Activated CD8-positive, alpha-beta memory T cell treated with anti-CD3 and anti-CD28 coated beads, Interleukin-2, amount 10 ng/mL, durations not matched to agents 7 days and 5 days (primary cell): Measurements from ENCODE around the gene ZNF362. TPM values are rescaled to one million over a fixed set of nuclear protein-coding genes. Genes with fewer than 3 reads are reported as not detected.

Experiments used
- ATAC-seq: fragments of 150-1000 bp; cut with Tn5 transposase; one replicate; pipeline ENCODE4 v1.10.0; 2021; ENCODE audit warnings: moderate library complexity
- CTCF ChIA-PET: fragments of 350-600 bp; sonication (Branson Sonifier 250); formaldehyde crosslinking; loops from one replicate; lab custom pipeline; 2021; ENCODE audit warnings: antibody characterized with exemption; lab: Charles Lee
- DNase-seq: peaks from one replicate; pipeline ENCODE4 v3.0.0-alpha.2; 2020
- H3K27ac Mint-ChIP-seq: one replicate; pipeline ENCODE4 v1.8.0; 2021; ENCODE audit warnings: mild to moderate bottlenecking, mixed read lengths
- H3K27me3 Mint-ChIP-seq: one replicate; pipeline ENCODE4 v1.8.0; 2021; ENCODE audit warnings: mixed read lengths
- H3K36me3 Mint-ChIP-seq: one replicate; pipeline ENCODE4 v1.8.0; 2021; ENCODE audit warnings: mild to moderate bottlenecking, mixed read lengths
- H3K4me1 Mint-ChIP-seq: one replicate; pipeline ENCODE4 v1.8.0; 2021; ENCODE audit warnings: mixed read lengths
- H3K4me3 Mint-ChIP-seq: one replicate; pipeline ENCODE4 v1.8.0; 2021; ENCODE audit warnings: mild to moderate bottlenecking, moderate library complexity, mixed read lengths
- H3K9me3 Mint-ChIP-seq: one replicate; pipeline ENCODE4 v1.8.0; 2022; ENCODE audit warnings: low read depth, mixed read lengths
- total RNA-seq, 2 experiments: library from RNA; stranded (reverse); gene quantifications; one replicate each; pipeline ENCODE4 v1.2.3, GENCODE V29; 2021

ZNF362 gene, protein sequence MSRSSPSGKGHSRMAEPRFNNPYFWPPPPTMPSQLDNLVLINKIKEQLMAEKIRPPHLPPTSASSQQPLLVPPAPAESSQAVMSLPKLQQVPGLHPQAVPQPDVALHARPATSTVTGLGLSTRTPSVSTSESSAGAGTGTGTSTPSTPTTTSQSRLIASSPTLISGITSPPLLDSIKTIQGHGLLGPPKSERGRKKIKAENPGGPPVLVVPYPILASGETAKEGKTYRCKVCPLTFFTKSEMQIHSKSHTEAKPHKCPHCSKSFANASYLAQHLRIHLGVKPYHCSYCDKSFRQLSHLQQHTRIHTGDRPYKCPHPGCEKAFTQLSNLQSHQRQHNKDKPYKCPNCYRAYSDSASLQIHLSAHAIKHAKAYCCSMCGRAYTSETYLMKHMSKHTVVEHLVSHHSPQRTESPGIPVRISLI
- total RNA-seq = 10 to 100 TPM; 13.7 to 16.5 TPM

DNA sequence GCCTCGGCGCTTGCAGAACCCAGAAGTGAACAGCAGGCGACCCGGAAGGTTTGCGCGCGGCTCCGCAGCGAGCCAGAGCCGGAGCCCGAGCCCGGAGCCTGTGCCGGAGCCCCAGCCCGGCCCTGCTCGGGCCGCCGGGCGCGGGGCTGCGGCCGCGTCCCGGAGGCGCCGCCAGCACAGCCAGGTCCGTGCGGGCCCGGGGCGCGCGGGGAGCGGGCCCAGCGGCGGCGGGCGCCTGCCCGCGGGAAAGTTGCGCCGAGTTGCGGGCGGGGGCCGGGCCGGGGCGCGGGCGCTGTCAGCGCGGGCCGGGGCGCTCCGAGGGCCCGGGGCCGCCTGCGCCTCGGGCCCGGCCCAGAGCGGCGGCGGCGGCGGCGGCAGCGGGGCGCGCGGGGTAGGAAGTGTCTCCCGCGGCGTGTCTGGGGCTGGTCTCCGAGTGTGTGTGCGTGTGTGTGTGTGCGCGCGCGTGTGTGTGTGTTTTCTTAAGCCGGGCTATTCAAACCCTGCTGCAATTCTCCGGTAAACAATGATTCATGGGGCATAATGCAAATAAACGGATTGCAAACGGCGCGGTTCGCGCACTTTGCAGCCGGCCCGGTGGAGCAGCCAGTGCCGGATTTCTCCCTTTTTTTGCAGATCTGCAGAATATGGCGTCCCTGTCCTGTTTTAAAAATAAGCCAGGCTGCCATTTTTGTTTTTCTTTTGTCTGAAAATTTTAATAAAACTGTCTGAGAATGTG is at the start of gene ZNF362:
Gene ZNF362, plus strand, starts transcription at position 22 of the 736 bp plus-strand sequence. CDS start 14,083 bp downstream, outside the sequence.
- peak; percentile 80 for DNase-seq
- ATAC-seq = peak; percentile 87
- H3K27ac Mint-ChIP-seq = peak within 1 kb of the TSS; percentile 96
- CTCF ChIA-PET = interaction anchor here (0.9 to 1.4 kb wide), 2 partner anchors 39 to 129 kb away, joined by 5 to 6 read pairs; no protein-coding TSS in a partner anchor
- no peaks in the 10 kb centered on the region for H3K27me3 Mint-ChIP-seq
- no peaks in the 10 kb centered on the region for H3K9me3 Mint-ChIP-seq
- no peaks in the 10 kb centered on the region for H3K36me3 Mint-ChIP-seq
- H3K4me3 Mint-ChIP-seq = peak within 1 kb of the TSS; percentile 98
- peaks cover 5% of the 10 kb centered on the region for H3K4me1 Mint-ChIP-seq

DNA sequence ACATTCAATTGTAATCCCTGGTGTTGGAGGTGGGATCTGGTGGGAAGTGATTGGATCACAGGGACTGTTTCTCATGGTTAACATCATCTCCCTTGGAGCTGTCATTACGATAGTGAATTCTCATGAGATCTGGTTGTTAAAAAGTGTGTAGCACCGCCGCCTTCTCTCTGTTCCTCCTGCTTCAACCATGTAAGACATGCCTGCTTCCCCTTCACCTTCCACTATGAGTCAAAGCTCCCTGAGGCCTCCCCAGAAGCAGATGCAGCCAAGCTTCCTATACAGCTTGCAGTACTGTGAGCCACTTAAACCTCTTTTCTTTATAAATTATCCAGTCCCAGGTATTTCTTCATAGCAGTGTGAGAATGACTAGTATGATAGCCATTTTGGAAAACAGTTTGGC is 44.3 kb upstream of the ZNF362 start:
- Mint-ChIP-seq H3K27ac (no peak overlapping the region), H3K36me3 (no peaks in the 10 kb centered on the region), H3K4me3 (no peak overlapping the region), H3K4me1 (peaks cover 2% of the 10 kb centered on the region), H3K27me3 (peaks cover 51% of the 10 kb centered on the region), H3K9me3 (peaks cover 4% of the 10 kb centered on the region)
- ATAC-seq (no peak), DNase-seq (no peak)
- CTCF ChIA-PET = no interaction called here

DNA sequence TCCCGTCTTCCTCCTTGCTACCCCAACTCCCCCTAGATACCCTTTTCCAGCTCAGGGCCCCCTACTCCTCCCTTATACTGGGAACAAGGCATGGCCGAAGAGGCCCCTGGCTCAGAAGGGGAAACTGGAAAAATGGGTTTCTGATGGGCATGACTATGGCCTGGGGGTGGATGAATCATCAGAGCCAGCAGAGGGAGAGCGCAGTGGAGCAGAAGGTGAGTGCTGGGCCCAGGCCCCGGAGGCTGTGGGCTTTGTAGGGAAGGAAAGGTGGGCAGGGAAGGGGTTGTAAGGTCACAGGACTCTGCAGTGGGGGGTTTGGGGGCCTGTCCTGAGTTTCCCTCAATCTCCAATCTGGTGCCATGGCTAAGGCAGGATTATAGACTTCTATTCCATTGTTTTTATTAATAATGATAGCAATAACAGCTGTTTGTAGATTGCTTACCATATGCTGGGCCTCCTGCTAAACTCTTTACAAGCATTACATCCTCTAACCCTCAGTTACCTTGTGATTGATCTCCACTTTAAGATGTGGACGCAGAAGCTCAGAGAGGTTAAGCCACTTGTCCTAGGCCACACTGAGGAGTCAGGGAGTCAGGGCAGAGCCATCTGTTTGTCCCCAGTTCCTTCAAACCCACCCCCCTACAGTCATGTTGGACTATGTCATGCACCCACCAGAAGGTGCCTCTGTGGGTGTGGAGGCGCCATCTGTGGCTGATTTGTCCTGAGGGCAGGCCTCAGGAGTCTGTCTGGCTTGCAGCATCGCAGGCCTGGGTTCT is 36.2 kb upstream of the ZNF362 start:
- ATAC-seq (no peak), DNase-seq (no peak)
- Mint-ChIP-seq H3K27ac (no peak overlapping the region), H3K9me3 (peaks cover 9% of the 10 kb centered on the region), H3K36me3 (peaks cover 5% of the 10 kb centered on the region), H3K27me3 (peaks cover 18% of the 10 kb centered on the region), H3K4me1 (no peaks in the 10 kb centered on the region), H3K4me3 (no peak overlapping the region)
- CTCF ChIA-PET = interaction anchor here (1.4 kb wide), 1 partner anchor 11 kb away, joined by 3 read pairs; no protein-coding TSS in a partner anchor

DNA sequence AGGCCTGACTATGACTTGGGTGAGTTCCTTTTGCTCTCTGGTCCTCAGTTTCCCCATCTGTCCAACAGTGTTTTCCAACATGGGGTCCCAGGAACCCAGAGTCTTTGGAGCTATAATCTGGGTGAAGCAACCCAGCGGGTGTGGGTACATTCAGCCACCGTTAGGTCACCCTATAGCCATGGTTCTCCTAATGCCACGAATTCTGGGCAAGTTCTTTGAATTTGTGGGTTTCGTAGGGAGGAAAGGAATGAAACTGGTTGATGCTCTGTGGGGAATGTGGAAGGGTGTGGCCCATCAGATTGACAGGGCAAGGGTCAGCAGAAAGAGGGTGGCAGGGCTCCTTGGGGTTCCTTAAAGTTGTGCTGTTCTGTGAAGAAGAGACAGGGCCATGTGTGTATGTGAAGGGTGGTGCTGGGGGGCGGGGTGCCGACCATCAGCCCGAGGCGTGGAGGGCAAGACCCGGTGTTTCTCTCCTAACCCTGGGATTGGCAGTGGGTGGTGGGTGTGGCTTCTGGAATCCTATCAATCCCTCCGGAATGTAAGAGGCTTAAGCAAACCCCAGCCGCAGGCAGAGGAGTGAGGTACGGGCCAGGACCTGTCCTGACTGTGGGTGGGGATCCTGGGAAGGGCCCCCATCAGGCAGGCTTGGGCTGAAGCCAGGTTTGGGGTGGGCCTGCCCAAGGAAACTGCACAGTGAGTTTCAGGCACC is 35.5 kb upstream of the ZNF362 start:
- Mint-ChIP-seq H3K27me3 (peaks cover 23% of the 10 kb centered on the region), H3K36me3 (peaks cover 5% of the 10 kb centered on the region), H3K9me3 (peaks cover 9% of the 10 kb centered on the region), H3K4me3 (no peak overlapping the region), H3K27ac (no peak overlapping the region), H3K4me1 (no peaks in the 10 kb centered on the region)
- CTCF ChIA-PET = interaction anchor here (1.4 kb wide), 1 partner anchor 10 kb away, joined by 3 read pairs; no protein-coding TSS in a partner anchor
- ATAC-seq (no peak), DNase-seq (no peak)

DNA sequence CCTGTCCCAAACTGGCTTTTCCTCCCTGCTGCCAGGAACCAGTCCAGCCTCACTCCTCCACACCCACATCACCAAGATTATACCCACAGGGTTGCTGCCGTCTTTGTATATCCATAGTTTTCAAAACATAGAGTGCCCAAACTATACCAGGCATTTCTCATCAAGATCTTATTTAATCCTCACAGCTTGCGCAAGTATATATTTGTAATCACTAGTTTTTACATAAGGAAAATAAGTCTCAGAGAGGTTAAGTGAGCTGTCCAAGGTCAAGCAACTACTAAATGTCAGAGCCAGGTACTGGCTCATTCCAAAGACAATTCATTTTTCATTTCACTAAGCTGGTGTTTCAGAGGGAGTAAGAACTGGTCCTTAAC is 34.9 kb upstream of the ZNF362 start:
- Mint-ChIP-seq H3K36me3 (peaks cover 5% of the 10 kb centered on the region), H3K27ac (no peak overlapping the region), H3K4me3 (no peak overlapping the region), H3K9me3 (peaks cover 9% of the 10 kb centered on the region), H3K4me1 (no peaks in the 10 kb centered on the region), H3K27me3 (peaks cover 23% of the 10 kb centered on the region)
- CTCF ChIA-PET = no interaction called here
- no peak for ATAC-seq
- no peak for DNase-seq

DNA sequence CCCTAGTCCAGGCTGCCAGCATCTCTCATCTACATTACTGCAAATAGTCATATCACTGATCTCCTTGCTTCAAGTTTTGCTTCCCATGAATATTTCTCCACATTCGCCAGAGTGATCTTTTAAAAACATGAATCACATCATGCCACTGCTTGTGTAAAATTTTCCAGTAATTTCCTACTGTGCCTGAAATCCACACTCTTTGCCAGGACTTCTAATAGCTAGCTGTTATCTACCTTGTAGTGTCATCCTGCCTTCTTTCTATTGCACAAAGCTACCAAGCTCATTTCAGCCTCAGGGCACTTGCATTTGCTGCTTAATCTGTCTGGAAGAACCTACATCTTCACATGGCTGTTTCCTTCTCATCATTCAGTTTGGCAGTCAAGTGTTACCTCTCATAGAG is 33.9 kb upstream of the ZNF362 start:
- Mint-ChIP-seq H3K4me3 (no peak overlapping the region), H3K27me3 (peaks cover 25% of the 10 kb centered on the region), H3K9me3 (peaks cover 9% of the 10 kb centered on the region), H3K4me1 (no peaks in the 10 kb centered on the region), H3K27ac (no peak overlapping the region), H3K36me3 (peaks cover 5% of the 10 kb centered on the region)
- DNase-seq = no peak
- CTCF ChIA-PET = no interaction called here
- ATAC-seq = no peak

DNA sequence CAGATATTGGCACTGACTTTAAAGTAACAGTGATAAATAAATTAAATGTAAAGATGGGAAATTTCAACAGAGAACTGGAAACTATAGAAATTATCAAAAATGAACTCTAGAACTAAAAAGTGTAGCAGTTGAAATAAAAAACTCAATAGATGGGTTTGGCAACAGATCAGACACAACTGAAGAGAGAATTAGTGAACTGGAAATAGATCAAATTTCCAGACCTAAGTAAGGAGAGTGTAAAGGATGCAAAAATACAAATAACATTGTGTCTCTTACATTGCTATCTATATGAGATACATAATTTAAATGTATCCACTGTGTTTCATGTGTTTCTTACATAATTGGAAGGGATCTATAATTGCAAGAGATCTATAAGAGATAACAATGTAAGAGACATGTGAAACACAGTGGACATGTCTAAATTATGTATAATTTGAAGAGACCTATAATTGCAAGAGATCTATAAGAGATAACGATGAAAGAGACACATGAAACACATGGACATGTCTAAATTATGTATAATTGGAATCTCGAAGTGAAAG is 32.1 kb upstream of the ZNF362 start:
- Mint-ChIP-seq H3K4me3 (no peak overlapping the region), H3K36me3 (peaks cover 5% of the 10 kb centered on the region), H3K27me3 (peaks cover 35% of the 10 kb centered on the region), H3K4me1 (no peaks in the 10 kb centered on the region), H3K27ac (no peak overlapping the region), H3K9me3 (peaks cover 9% of the 10 kb centered on the region)
- DNase-seq (no peak), ATAC-seq (no peak)
- CTCF ChIA-PET = no interaction called here

DNA sequence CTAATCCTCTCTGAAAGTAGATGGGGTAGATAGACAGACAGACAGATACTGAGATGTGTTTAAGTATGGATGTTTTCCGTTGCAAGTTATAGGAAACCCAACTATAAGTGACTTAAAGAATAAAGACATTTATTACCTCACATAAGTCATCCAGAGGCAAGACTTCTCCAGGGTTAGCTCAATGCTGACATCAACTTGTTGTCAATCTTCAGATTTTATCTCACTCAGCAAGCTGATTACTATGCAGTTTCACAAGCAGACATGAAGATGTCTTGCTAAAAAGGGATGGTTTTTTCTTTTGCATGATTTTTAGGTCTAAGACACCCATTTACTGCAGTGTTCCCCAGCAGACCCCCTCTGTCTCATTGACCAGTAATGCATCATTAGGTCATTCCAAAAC is 30.7 kb upstream of the ZNF362 start:
- Mint-ChIP-seq H3K4me1 (peaks cover 2% of the 10 kb centered on the region), H3K27ac (no peak overlapping the region), H3K9me3 (peaks cover 9% of the 10 kb centered on the region), H3K27me3 (peaks cover 35% of the 10 kb centered on the region), H3K36me3 (peaks cover 5% of the 10 kb centered on the region), H3K4me3 (no peak overlapping the region)
- ATAC-seq (no peak), DNase-seq (no peak)
- CTCF ChIA-PET = interaction anchor here (1.3 kb wide), 1 partner anchor 11 kb away, joined by 5 read pairs; no protein-coding TSS in a partner anchor

DNA sequence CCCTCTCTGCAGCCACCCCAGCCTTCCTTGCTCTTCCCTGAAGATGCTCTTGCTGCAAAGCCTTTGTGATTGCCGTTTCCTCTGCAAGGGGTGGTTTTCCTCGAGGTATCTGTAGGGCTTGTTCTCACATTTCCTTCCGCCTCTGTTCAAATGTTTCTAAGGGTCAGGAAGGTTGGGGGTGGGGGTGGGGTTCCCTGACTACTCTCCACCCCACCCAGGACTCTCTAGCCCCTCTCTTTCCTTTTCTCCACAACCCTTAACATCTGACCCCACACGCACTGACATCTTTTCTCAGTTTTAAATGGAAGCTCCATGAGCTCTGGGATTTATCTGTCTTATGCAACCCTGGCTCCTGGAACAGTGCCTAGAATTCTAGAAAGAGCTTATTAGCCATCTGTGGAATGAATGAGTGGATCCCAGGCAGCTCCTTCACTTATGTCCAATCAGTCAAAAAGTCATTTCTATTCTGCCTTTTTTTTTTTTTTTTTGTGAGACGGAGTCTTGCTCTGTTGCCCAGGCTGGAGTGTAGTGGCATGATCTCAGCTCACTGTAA is 27.3 kb upstream of the ZNF362 start:
- Mint-ChIP-seq H3K36me3 (peaks cover 2% of the 10 kb centered on the region), H3K4me3 (no peak overlapping the region), H3K4me1 (peaks cover 8% of the 10 kb centered on the region), H3K27ac (no peak overlapping the region), H3K27me3 (peaks cover 27% of the 10 kb centered on the region), H3K9me3 (peaks cover 7% of the 10 kb centered on the region)
- CTCF ChIA-PET = no interaction called here
- ATAC-seq (no peak), DNase-seq (no peak)

DNA sequence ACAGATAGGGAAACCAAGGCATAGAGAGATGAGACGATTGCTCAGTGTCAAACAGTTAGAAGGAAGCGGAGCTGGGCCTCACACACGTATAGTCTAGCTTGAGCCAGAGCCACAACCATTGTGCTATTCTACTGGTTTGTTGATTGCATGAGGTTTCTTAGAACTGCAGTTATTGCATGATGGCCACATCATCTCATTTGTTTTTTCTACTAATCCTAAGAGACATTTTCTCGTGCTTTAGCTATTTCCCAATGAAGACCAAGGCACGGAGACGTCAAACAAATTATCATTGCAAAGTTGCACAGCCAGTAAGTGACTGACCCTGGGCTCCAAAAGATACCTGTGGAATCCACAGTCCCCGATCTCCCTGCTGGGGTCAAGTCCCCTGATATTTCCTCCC is 25.1 kb upstream of the ZNF362 start:
- Mint-ChIP-seq H3K36me3 (no peaks in the 10 kb centered on the region), H3K4me3 (no peak overlapping the region), H3K27me3 (peaks cover 12% of the 10 kb centered on the region), H3K27ac (no peak overlapping the region), H3K4me1 (peaks cover 10% of the 10 kb centered on the region), H3K9me3 (no peaks in the 10 kb centered on the region)
- CTCF ChIA-PET = interaction anchor here (1.0 kb wide), 1 partner anchor 11 kb away, joined by 3 read pairs; no protein-coding TSS in a partner anchor
- DNase-seq (no peak), ATAC-seq (no peak)

DNA sequence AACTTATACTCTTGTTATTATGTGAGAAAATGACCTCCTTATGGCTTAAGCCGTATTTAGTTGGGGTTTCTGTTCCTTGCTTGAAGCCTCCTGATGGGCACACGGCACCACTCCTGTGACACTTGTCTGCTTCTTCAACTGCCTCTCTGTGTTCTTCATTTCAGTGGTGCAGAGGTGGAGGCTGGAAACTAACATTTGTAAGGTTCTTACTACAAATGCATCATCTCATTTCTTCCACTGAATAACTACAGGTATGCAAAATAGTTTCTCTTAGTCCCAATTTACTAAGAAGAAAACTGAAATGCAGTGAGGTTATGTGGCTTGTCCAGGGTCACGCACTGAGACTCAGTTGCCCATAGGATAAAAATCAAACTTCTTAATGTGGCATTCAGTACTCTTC is 23.6 kb upstream of the ZNF362 start:
- Mint-ChIP-seq H3K36me3 (no peaks in the 10 kb centered on the region), H3K27me3 (peaks cover 10% of the 10 kb centered on the region), H3K27ac (no peak overlapping the region), H3K9me3 (no peaks in the 10 kb centered on the region), H3K4me3 (no peak overlapping the region), H3K4me1 (peaks cover 17% of the 10 kb centered on the region)
- CTCF ChIA-PET = no interaction called here
- ATAC-seq (no peak), DNase-seq (no peak)

DNA sequence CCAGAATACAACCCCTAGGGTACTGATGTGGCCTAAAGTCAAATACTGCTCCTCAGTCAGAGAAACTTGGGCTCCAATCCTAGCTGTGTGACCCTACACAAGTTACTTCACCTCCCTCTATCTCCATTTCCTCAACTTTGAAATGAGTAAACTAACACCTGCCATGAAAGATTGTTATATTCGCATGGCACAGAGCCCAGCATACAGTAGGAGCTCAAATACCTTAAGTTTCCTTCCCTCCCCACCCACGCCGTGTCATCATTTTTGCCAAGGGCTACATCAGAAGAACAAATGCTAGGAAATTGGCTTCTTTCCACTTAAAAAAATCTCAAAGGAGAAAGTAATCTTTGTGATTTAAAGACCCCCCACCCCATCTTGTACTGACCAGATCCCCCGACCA is 22.2 kb upstream of the ZNF362 start:
- DNase-seq = no peak
- Mint-ChIP-seq H3K4me3 (no peak overlapping the region), H3K36me3 (no peaks in the 10 kb centered on the region), H3K27ac (no peak overlapping the region), H3K9me3 (peaks cover 2% of the 10 kb centered on the region), H3K27me3 (no peaks in the 10 kb centered on the region), H3K4me1 (peaks cover 17% of the 10 kb centered on the region)
- no peak for ATAC-seq
- CTCF ChIA-PET = no interaction called here
